Ovary (tissue), 9 donors: ENCODE results near the gene MPRIP. TPM values are rescaled to one million over a fixed set of nuclear protein-coding genes. Genes with fewer than 3 reads are reported as not detected.

Experiments used
- DNase-seq, 5 donors: peaks; one replicate each; pipeline ENCODE4 v3.0.0-alpha.2; 2019 to 2020
- H3K27ac ChIP-seq, 2 donors: fragments of 200-600 bp; one replicate each; pipeline versions ENCODE4 v1.5.1 to v1.8.0; 2019 to 2022
- H3K27me3 ChIP-seq: fragments of 200-600 bp; one replicate; pipeline ENCODE4 v1.8.0; 2022
- H3K36me3 ChIP-seq: fragments of 200-600 bp; sonication (generic); one replicate; pipeline ENCODE4 v1.5.1; 2019
- H3K4me1 ChIP-seq: one replicate; pipeline ENCODE4 v1.8.1; 2013; ENCODE audit warnings: mild to moderate bottlenecking, moderate library complexity; ENCODE audit not compliant: insufficient read depth
- H3K4me3 ChIP-seq: fragments of 200-600 bp; sonication (generic); one replicate; pipeline ENCODE4 v1.5.1; 2017
- H3K9me3 ChIP-seq, 2 donors: fragments of 200-600 bp in 1 of 2; sonication (generic) in 1 of 2; one replicate each; pipeline versions ENCODE4 v1.5.1 to v1.8.1; 2013 to 2019; ENCODE audit warnings: mild to moderate bottlenecking in 1 of 2, moderate library complexity in 1 of 2
- CTCF ChIP-seq, 3 donors: fragments of 450-650 bp in 2 of 3; fragments of 200-600 bp in 1 of 3; IDR thresholded peaks; one replicate each; pipeline versions ENCODE4 v1.5.1 to v1.8.0; 2016 to 2022; ENCODE audit warnings: antibody characterized with exemption in 3 of 3, mild to moderate bottlenecking in 1 of 3
- EP300 ChIP-seq: sonication (generic); formaldehyde crosslinking; IDR thresholded peaks from one replicate; pipeline ENCODE4 v1.6.1; 2017; ENCODE audit warnings: antibody characterized with exemption
- POLR2A ChIP-seq: fragments of 450-650 bp; IDR thresholded peaks from one replicate; pipeline ENCODE4 v1.6.1; 2017; ENCODE audit warnings: antibody characterized with exemption, mild to moderate bottlenecking, moderate library complexity
- WGBS, 3 donors: extraction: QIAGEN DNeasy Blood & Tissue Kit in 1 of 3; methylation state at CpG; one replicate each; pipeline versions ENCODE4 v1.1.5 to v1.1.7; 2013 to 2017; 5-methylcytosine and 5-hydroxymethylcytosine counted together
- intact Hi-C, 4 donors: fragments of 100-400 bp; cut with DNase I; formaldehyde crosslinking; loops; one replicate each; pipeline versions ENCODE4 v1.11.0 to v1.15.1; 2022 to 2023
- polyA plus RNA-seq, 2 donors: library from polyadenylated mRNA; stranded (reverse); fragments of 200-250 nt in 1 of 2; fragments of 350-450 nt in 1 of 2; fragmentation: Illumina TruSeq in 1 of 2; extraction: RNeasy Lipid Tissue Mini Kit (QIAGEN cat#74804) in 1 of 2; gene quantifications; one replicate each; pipeline ENCODE4 v1.2.3, GENCODE V29; 2013 to 2014
- total RNA-seq, 7 donors: library from RNA; depleted of rRNA in 2 of 7; stranded (reverse); fragments of >200 nt in 2 of 7; fragmentation: NEBNext Ultra II Directional in 3 of 7; extraction: Animal tissue kit (Norgen Biotek cat#: 25700) in 3 of 7; gene quantifications; one replicate each; pipeline versions ENCODE4 v1.1.0 to v1.2.4, GENCODE V29; 2016 to 2023
- donor health status: DM: no; HTN: no; CAD: no; lungs with moderate emphysema.
- donor health status: DM: no; HTN: no; CAD: no.
- donor health status: Bipolar disorder and iron deficiency.
- donor health status: DM: yes; HTN: yes; CAD: no.
- donor health status: DM: no; HTN: no; CAD: no.
- donor health status: DM: yes; HTN: yes; CAD: no.

MPRIP gene
- total and polyA plus RNA-seq, 9 donors = 72.3 to 256 (median 202) TPM

DNA sequence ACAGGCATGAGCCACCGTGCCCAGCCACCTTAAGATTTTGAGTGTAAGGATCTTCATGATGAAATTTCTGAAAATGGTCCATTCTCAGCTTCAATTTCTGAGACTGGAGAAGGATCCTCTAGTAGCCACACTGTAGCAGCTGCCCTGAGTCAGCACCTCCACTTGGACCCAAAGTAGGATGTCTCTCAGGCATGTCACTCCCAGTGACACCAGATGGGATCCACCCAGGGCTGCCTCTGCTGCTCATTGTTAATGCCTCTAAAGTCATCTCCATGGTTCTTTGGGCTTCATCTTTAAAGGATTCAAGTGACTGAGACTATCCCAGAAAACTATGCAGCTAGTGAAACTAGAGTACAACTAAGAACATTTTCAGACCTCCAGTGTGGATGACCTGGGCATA is 156.0 kb downstream of the MPRIP start:
- no peak overlapping the region for H3K4me3 ChIP-seq
- H3K27me3 ChIP-seq = no peaks in the 10 kb centered on the region
- DNase-seq = no peak
- no peak for TF ChIP-seq POLR2A
- TF ChIP-seq CTCF (IDR thresholded peaks at IDR 0.05) = no peak
- TF ChIP-seq EP300 = no peak
- intact Hi-C loops = no loop called here
- H3K4me1 ChIP-seq = peaks cover 14% of the 10 kb centered on the region
- no peaks in the 10 kb centered on the region for H3K36me3 ChIP-seq
- 29 to 100% (median 93%) methylated on average over 1 of the region's 1 CpG for WGBS, 3 donors
- no peak overlapping the region for H3K27ac ChIP-seq
- no peaks in the 10 kb centered on the region for H3K9me3 ChIP-seq

GRCh38 chr17:17200311-17200710 is 158.1 kb downstream of the MPRIP start:
- no peaks in the 10 kb centered on the region for H3K27me3 ChIP-seq
- WGBS, 3 donors = 12 to 20% (median 12%) methylated on average over 7 of the region's 7 CpGs
- no peak for DNase-seq
- H3K27ac ChIP-seq = peak overlapping the region in 1 of 2 donors; percentile 50
- intact Hi-C loops = no loop called here
- TF ChIP-seq CTCF (IDR thresholded peaks at IDR 0.05) = no peak
- no peak for TF ChIP-seq POLR2A
- no peak for TF ChIP-seq EP300
- H3K9me3 ChIP-seq = no peaks in the 10 kb centered on the region
- no peaks in the 10 kb centered on the region for H3K36me3 ChIP-seq
- peaks cover 26% of the 10 kb centered on the region for H3K4me1 ChIP-seq
- no peak overlapping the region for H3K4me3 ChIP-seq

- H3K27ac ChIP-seq = peak overlapping the region in 1 of 2 donors; percentile 50
- H3K4me1 ChIP-seq = peaks cover 26% of the 10 kb centered on the region
- intact Hi-C loops = no loop called here
- H3K36me3 ChIP-seq = no peaks in the 10 kb centered on the region
- H3K9me3 ChIP-seq = no peaks in the 10 kb centered on the region
- DNase-seq = peak in 4 of 5 donors; percentile 50 to 72 (median 60)
- H3K27me3 ChIP-seq = no peaks in the 10 kb centered on the region
- no peak for TF ChIP-seq EP300
- no peak for TF ChIP-seq CTCF (IDR thresholded peaks at IDR 0.05)
- no peak for TF ChIP-seq POLR2A
- H3K4me3 ChIP-seq = no peak overlapping the region
- 10 to 18% (median 10%) methylated on average over 4 to 5 of the region's 5 CpGs for WGBS, 3 donors
These were observed 158.6 kb downstream of the MPRIP start for GRCh38 chr17:17200831-17201230.

DNA sequence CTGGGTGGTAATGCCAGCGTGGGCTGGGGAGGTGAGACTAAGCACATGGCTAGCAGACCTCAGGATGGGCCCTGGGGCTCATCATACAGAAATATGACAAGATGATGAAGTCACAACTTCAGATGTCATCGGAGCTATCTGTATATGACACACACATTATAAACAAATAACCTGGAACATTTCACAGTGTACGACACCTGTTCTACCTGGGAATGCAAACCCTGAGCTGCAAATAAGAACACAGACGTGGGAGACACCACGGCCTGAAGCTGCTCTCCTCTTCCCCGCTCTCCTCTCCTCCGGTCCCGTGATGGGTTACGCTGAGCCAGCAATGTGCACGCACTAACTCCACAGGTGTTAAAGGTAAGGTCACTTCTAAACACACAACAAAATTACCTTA is 159.0 kb downstream of the MPRIP start:
- Histone ChIP-seq H3K27me3 (no peaks in the 10 kb centered on the region), H3K4me1 (peaks cover 26% of the 10 kb centered on the region), H3K36me3 (no peaks in the 10 kb centered on the region), H3K9me3 (no peaks in the 10 kb centered on the region), H3K4me3 (no peak overlapping the region), H3K27ac (peak overlapping the region in 1 of 2 donors; percentile 41)
- intact Hi-C loops = no loop called here
- TF ChIP-seq CTCF (IDR thresholded peaks at IDR 0.05) (no peak), EP300 (no peak), POLR2A (no peak)
- no peak for DNase-seq
- 66 to 73% (median 66%) methylated on average over 10 of the region's 10 CpGs for WGBS, 3 donors

- TF ChIP-seq POLR2A = no peak
- TF ChIP-seq EP300 = no peak
- no peak for TF ChIP-seq CTCF (IDR thresholded peaks at IDR 0.05)
- Histone ChIP-seq H3K4me3 (no peak overlapping the region), H3K27me3 (no peaks in the 10 kb centered on the region), H3K36me3 (no peaks in the 10 kb centered on the region), H3K4me1 (peaks cover 30% of the 10 kb centered on the region), H3K9me3 (no peaks in the 10 kb centered on the region), H3K27ac (peak overlapping the region in 1 of 2 donors; percentile 15)
- intact Hi-C loops = no loop called here
- WGBS, 3 donors = 45 to 70% (median 55%) methylated on average over 8 of the region's 8 CpGs
- peak in 1 of 5 donors; percentile 45 for DNase-seq
These were observed 159.7 kb downstream of the MPRIP start for GRCh38 chr17:17201907-17202306.
